HepG2 (cell line): ENCODE results near the gene MCRIP2. TPM values are rescaled to one million over a fixed set of nuclear protein-coding genes. Genes with fewer than 3 reads are reported as not detected.
A peak's percentile ranks its signal among the peaks of the same experiment; 100 is the strongest.

ENCODE experiments used
- ATAD3A ChIP-seq: sonication (generic); formaldehyde crosslinking; IDR thresholded peaks from 2 replicates; pipeline ENCODE4 v1.4.0; 2020; ENCODE audit warnings: missing genetic modification reagents
- ATF6 ChIP-seq: sonication (generic); formaldehyde crosslinking; conservative IDR thresholded peaks from 2 replicates; pipeline ENCODE4 v1.4.0; 2020; ENCODE audit warnings: missing genetic modification reagents
- MLXIP ChIP-seq: sonication (generic); formaldehyde crosslinking; IDR thresholded peaks from 2 replicates; pipeline ENCODE4 v1.9.0; 2021; ENCODE audit warnings: missing genetic modification reagents, borderline replicate concordance
- NR2F1 ChIP-seq, 2 experiments: fragments of 450-650 bp in 1 of 2; formaldehyde crosslinking in 1 of 2; IDR thresholded peaks; 2 replicates each; pipeline versions ENCODE4 v1.5.0 to v1.6.1; 2016 to 2020; ENCODE audit warnings: mild to moderate bottlenecking in 1 of 2, missing compliant biosample characterization in 1 of 2, missing genetic modification reagents in 1 of 2, moderate library complexity in 1 of 2
- REL ChIP-seq: sonication (generic); formaldehyde crosslinking; conservative IDR thresholded peaks from 2 replicates; pipeline ENCODE4 v1.8.0; 2022; ENCODE audit warnings: mild to moderate bottlenecking, missing genetic modification reagents, moderate library complexity
- SIX1 ChIP-seq: sonication (generic); formaldehyde crosslinking; IDR thresholded peaks from 2 replicates; pipeline ENCODE4 v1.4.0; 2020; ENCODE audit warnings: missing genetic modification reagents, borderline replicate concordance
- TFE3 ChIP-seq: IDR thresholded peaks from 2 replicates; pipeline ENCODE4 v1.6.1; 2016
- ZBTB44 ChIP-seq: sonication (generic); formaldehyde crosslinking; IDR thresholded peaks from 2 replicates; pipeline ENCODE4 v1.4.0; 2020; ENCODE audit warnings: missing genetic modification reagents
- ZFX ChIP-seq: sonication (generic); formaldehyde crosslinking; IDR thresholded peaks from 2 replicates; pipeline ENCODE4 v1.4.0; 2020; ENCODE audit warnings: mild to moderate bottlenecking, low read depth, missing genetic modification reagents, moderate library complexity
- ZFY ChIP-seq: sonication (generic); formaldehyde crosslinking; IDR thresholded peaks from 2 replicates; pipeline ENCODE4 v1.4.0; 2020; ENCODE audit warnings: missing genetic modification reagents
- ZIK1 ChIP-seq: sonication (generic); formaldehyde crosslinking; IDR thresholded peaks from 2 replicates; pipeline ENCODE4 v1.5.0; 2020; ENCODE audit warnings: mild to moderate bottlenecking, low read depth, missing genetic modification reagents, borderline replicate concordance
- ZNF710 ChIP-seq: sonication (generic); formaldehyde crosslinking; IDR thresholded peaks from 2 replicates; pipeline ENCODE4 v1.5.0; 2020; ENCODE audit warnings: mild to moderate bottlenecking, missing genetic modification reagents, borderline replicate concordance
- ZNF777 ChIP-seq: sonication (generic); formaldehyde crosslinking; IDR thresholded peaks from 2 replicates; pipeline ENCODE4 v1.4.0; 2020; ENCODE audit warnings: missing genetic modification reagents
- polyA plus RNA-seq, 8 experiments: library from polyadenylated mRNA; depleted of rRNA in 3 of 8; stranded (reverse) in 7 of 8; unstranded in 1 of 8; fragments of >200 nt; fragmentation: Illumina TruSeq in 4 of 8; extraction: Trizol in 4 of 8; gene quantifications; 2 replicates each; pipeline versions ENCODE4 v1.2.1 to v1.2.3, GENCODE V29; 2011 to 2016; ENCODE audit warnings: low read depth in 4 of 8, missing spikeins in 1 of 8, mixed read lengths in 1 of 8; ENCODE audit not compliant: insufficient read depth in 1 of 8
- total RNA-seq, 5 experiments: library from RNA; depleted of rRNA; stranded (reverse); fragments of >200 nt; fragmentation: Illumina TruSeq; extraction: Trizol; gene quantifications; 2 replicates each; pipeline ENCODE4 v1.2.3, GENCODE V29; 2016; ENCODE audit warnings: low read depth in 1 of 5

MCRIP2 gene
- total and polyA plus RNA-seq, 2 of the 13 experiments (the other 11 are each of a cell fraction or from before 2014, with no cell fraction given): 39.6 to 76.7 TPM

- 0 out of 2 replicates have a peak, but pooled peaks have one; percentile 34 for TF ChIP-seq ZNF710
- TF ChIP-seq NR2F1 (CRISPR knock-in tag; IDR thresholded peaks at IDR 0.05): peak in 1 of 2 experiments; percentile 18; a peak in 1 of 4 replicates
- no peak for TF ChIP-seq ATAD3A (CRISPR knock-in tag)
- no peak for TF ChIP-seq ZBTB44 (CRISPR knock-in tag)
- TF ChIP-seq TFE3 (CRISPR knock-in tag): no peak
- no peak for TF ChIP-seq ATF6 (CRISPR knock-in tag)
- no peak for TF ChIP-seq SIX1 (CRISPR knock-in tag)
- no peak for TF ChIP-seq REL (CRISPR knock-in tag)
- peak; percentile 36; the same call in 1 of the 2 replicates for TF ChIP-seq ZFY (CRISPR knock-in tag)
- TF ChIP-seq MLXIP (CRISPR knock-in tag): no peak
- 0 out of 2 replicates have a peak, but pooled peaks have one; percentile 21 for TF ChIP-seq ZFX (CRISPR knock-in tag)
- no peak for TF ChIP-seq ZIK1 (CRISPR knock-in tag)
- TF ChIP-seq ZNF777 (CRISPR knock-in tag): no peak
These were observed 52.7 kb downstream of the MCRIP2 start (continued) for GRCh38 chr16:694187-694862.
